Stimulated activated CD8-positive, alpha-beta memory T cell treated with anti-CD3 and anti-CD28 coated beads, Interleukin-15, amount 100 ng/mL, for 4 hours (primary cell): ENCODE data around the gene RAI2.

ENCODE experiments used
- DNase-seq, 2 donors: peaks; one replicate each; pipeline ENCODE4 v3.0.0-alpha.2; 2020; ENCODE audit warnings: low read depth in 2 of 2

Gene RAI2

DNA sequence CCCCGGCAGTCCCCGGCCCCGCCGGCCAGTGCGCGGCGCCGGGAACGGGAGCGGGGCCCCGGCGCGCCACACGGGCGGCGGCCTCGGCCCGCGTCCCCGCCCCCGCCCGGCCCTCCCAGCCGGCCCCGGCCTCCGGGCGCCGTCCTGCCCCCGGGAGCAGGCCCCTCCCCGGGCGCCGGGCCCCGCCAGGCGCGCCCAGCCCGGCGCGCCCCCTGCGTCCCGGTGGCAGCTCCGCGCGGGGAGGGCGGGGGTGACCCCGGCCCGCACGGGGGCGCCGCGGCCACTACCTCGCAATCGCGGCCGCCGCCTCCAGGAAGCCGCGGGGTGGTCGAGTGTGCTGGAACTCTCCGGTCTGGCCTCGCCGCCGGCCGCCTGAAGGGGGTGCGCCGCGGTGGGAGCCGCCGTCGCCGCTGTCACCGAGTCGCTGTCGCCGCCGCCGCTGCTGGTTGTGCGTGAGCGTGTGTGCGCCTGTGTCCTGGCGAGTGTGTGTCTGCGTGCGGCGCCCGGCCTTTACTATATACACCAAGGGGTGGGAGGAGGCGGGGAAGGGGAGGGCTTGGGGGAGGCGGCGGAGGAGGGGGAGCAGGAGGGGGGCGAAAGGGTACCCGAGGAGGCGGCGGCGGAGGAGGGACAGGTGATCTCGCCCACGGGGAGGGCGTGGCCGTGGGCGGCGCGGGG, at the start of gene RAI2:
Gene RAI2 (minus strand): TSS at position 488 of the 678 bp plus-strand sequence. CDS start 59,288 bp downstream, outside the sequence.
- DNase-seq = peak; percentile 8 to 9

DNA sequence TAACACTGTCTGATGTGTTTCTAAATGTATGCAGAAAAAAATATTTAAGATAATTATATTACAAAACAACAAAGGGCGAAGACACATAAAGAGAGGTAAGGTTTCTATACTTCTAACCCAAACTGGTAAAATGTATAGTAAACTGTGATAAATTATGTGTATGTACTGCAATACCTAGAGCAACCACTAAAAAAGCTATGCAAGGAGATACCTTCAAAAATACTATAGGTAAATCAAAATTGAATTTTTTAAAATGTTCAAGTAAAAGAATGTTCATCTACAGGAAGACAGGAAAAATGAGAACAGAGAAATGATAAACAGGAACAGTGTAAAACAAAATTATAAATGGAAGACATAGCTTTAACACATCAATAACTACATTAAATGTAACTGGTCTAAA, 27.3 kb upstream of the RAI2 start:
- DNase-seq = no peak

DNA sequence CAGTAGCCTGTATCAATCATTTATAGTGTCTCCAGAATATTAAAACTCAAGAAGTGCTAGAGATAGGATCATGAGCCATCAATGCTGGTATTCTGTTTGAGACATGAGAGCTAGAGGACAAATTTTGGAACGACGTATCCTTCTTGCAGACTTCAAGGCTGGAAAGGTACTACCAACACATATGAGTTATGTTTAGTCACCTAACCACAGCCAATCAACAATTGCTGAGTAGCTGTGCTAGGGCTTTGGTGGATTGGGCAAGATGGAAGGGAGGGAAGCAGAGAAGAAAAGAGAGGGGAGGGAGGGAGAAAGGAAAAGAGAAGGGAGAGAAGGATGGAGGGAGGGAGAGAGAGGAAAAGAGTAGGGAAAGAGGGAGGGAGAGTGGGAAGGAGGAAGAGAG, 21.6 kb upstream of the RAI2 start:
- DNase-seq = no peak

DNA sequence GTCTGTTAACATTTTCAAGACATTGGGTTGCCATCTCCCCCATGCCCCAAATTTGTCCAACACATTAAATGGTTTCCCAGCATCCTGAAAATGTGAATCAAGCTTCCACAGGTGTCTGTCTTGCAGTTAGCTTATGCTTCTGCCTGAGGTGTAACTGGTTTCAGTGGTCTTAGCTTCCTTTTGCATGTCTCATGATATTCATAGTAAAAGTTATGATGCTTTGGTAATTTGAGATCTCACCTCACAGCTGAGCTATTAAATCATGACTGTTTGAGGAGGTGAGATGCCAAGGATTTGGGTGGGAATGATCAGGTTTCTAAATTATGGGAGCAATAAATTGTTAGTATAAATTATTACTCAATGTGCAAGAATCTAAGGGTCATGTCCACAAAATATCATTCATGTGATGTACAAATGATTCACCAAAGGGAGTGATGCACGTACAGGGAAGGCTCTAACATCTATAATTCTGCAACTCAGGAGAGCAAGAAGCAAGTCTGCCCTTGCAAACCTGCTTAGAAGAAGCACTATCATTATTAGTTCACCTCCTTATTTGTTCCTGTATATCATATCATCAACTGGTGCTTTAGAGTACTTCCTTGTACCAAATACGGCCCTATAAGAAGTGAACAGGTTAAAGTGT, 17.1 kb upstream of the RAI2 start:
- DNase-seq = no peak

DNA sequence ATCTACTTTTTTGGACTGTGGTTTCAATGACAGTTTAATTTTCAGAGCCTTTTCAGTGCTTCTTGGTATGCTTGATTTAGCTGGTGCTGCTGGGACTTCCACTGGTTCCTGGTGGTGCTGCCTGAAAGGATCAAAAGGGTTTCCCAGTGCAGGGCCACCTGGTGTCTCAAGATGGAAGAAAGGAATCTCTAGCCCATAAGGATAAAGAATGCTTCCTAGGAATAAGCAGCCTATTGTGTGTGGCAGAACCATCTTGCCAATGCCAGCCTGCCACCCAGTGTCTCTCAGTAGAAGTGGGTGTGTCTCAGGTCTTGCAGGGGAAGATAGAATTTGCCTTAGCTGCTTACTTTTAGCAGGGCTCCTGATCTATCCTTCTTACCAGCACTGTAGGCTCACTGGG, 15.0 kb upstream of the RAI2 start:
- no peak for DNase-seq

DNA sequence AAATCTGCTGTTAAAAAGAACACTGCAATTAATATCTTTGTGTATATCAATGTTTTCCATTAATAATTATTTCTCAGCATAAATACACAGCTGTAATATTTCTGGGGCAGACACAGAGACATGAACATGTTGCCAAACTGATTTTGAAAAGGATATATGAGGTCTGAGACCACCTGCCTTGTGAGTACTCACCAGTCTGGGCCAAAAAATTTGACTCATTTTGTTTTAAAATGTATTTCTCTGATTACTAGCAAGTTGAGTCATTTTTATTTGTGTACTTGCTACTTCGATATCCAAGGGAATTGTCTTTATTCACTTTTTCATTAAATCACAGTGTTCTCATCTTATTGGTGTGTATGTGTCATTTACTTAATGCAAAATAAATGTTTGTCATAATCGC, 8.5 kb upstream of the RAI2 start:
- DNase-seq = no peak

DNA sequence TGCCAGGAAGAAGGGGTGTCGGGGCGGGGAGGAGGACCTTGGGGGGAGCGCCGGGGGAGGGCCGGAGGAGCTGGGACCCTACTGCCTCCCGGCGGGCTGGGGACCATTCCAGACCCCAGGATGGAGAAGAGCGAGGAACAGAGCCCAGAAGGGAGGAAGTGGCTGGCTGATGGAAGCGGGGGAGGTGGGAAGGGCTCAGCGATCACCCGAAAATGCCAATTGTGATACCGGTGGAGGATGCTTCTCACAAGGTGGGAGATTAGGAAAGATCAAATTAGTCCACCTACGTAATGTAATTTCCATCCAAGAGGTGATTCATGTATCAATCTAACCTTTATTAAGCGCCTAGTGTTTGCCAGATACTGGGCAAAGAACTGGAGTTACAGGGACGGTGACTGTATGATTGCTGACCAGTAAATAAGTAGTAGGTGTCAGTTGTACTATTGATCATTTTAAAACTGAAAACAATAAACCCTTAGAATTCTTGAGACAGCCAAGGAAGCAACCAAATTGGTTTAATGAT, 452 bp upstream of the RAI2 start:
- DNase-seq = no peak

DNA sequence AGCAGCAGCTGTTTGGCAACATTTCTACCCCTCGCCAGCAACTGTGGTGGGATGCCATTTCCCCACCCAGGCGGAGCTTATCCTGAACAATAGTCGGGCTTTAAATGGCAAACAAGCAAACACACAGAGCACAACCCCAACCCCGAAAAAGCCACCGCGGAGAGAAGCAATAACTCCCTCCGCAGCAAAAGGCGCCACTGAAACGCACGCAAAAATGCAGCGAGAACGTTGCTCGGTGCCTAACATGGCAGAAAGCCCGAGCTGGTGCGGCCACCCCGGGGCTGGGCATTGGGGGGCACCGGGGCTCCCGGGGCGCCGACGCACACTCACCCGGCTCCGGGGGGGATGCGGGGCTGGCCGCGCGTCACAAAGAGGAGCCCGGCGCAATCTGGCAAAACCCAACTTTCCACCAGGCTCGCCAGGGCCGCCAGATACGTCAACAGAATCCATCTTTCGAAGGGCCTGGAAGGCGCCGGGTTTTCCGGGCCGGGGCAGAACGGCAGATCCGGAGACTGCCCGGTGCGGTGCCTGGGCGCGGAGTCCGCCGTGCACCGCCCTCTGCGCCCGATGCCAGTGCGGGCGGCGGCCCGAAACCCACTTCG, 818 bp downstream of the RAI2 start:
- DNase-seq = no peak

DNA sequence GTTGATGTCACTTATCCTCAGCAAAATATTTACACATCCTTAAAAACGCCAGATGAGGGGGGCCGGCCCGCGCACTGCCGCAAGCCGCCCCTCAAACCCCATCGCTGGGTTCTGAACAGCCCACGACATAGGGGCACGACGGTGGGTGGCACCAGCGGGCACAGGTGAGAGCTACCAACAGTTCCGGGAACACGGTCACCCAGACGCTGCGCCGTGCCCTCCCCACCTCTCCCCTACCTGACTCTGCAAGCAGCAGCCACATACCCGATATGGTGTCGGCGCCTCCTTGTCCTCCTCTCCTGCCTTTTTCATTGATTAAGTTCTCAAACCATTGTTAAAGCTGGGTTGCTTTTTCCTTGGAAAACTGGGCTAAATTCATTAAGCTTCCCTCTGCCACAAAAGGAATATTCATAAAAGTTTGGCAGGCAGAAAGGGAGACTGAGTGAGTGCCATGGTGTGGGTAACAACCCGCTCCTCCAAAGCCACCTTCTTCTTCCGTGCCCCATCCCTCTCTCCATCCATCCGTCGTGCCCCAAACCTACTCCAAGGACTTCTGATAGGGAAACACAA, 1.4 kb downstream of the RAI2 start:
- DNase-seq = no peak

DNA sequence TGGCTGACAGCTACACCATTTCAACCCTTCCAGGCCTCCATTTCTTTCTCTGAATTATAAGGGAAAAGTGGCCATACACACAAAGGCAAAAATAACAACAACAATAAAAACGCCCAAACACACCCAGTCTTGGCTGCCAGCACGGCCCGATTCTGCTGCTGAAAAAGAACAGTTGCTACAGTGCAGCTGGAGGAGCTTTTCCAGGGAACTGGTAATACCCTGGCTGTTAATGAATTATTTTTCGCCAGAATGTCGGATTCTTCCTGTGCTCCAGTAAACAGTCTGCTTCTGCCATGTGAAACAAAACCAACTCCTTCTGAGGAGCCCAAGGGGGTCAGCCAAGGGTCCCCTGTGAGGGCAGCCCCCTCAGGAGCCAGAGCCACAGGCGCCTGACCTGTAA, 6.6 kb downstream of the RAI2 start:
- DNase-seq = no peak

DNA sequence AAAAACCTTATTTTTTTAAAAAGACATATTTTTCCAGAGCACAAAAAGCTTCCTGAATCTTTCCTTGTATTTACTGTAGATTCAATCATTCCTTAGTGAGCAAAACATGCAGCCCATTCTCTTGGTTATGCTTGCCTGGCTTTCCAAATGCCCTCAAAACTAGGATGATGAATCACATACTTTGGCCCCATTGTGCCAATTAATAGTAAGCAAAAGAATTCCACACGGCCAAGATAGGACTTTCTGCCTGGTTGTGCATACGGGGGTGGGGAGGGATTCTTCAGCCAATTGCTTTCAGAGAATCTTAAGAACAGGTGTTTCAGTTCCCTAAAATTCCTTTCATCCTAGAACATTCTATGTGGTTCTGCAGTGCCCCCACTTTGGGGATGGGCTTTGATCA, 7.0 kb downstream of the RAI2 start:
- no peak for DNase-seq

DNA sequence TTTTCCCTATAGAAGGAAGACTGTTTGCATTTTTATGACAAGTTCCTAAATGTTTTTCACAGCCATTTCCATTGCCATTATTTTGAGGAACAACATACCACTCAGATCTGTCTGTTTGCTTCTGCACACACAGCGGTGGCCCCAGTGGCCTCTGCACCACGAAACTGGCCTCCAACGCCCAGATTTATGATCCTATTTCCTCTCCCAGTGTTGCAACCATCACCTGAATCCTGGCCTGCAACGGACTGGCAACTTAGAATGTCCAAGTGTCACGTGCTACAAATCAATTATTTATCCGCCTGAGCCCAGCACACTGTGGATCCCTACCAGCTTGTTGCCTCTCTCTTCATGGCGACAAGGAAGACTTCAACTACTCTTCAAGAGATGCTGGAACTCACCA, 9.2 kb downstream of the RAI2 start:
- DNase-seq = no peak

DNA sequence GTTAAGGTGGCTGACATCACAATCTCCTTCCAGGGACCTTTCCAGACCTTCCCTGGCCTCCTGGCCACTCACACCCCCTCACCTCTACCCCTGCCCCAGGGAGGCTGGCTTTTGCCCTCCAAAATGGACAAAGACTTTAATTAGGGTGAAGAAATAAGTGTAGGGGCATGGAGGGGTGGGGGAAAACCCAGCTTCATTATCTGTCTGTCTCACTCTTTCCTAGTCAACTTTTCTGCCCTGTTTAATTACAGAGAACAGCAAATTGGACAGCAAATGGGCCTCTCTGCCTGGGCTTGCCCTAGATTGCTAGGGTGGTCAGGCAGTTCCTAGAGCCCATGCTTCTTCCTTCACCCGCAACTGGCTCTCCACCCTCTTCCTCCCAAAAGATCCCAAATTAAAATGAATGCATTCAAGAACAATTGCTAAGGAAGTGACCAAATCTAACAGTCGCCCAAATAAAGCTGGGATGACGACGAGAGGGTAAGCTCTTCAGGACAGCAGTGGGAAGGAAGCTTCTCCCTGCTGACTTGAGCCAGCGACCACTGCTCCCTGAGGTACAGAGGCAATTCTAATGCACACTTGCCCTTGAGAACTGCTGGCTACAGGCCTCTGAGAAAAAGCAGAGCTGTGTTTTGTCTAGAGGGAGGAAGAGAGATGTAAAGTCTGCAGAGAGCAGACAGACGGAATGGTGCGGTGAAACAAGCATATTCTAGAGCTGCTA, 12.4 kb downstream of the RAI2 start:
- DNase-seq = no peak

DNA sequence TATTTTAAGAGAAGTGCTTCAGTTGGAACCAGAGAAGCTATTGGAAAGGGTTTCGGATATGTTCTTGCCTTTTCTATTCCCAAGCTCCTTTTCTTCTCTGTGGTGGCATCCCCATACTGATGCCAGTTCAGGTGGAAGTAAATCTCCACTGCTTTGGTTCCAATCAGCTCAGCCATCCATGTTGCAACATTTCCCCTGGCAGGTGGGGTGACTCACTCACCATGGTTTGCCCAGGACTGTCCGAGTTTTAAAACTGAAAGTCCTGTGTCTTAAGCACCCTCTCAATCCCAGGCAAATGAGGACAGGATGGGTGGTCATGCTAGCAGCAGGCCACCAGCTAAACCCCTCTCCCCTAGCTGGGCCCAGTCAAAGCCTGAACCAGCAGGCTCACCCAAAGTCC, 15.1 kb downstream of the RAI2 start:
- no peak for DNase-seq

DNA sequence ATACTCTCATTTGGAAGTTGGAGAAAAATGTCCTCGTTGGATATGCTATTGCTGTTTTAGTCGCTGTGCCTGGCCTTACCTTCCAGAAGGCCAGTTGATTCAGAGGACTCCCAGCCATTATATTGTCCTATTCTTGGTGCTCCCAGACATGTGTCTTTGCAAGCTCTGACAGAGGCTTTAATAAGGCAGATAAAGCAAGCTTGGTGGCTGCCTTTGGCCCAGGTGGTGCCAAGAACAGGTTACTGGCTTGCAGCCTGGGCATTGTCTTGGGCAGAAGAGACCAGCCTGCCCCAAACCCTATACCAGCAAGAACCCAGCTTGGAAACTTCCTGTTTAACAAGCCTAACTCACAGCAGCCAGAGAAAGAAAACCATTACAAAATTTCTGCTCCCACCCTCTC, 16.9 kb downstream of the RAI2 start:
- no peak for DNase-seq

DNA sequence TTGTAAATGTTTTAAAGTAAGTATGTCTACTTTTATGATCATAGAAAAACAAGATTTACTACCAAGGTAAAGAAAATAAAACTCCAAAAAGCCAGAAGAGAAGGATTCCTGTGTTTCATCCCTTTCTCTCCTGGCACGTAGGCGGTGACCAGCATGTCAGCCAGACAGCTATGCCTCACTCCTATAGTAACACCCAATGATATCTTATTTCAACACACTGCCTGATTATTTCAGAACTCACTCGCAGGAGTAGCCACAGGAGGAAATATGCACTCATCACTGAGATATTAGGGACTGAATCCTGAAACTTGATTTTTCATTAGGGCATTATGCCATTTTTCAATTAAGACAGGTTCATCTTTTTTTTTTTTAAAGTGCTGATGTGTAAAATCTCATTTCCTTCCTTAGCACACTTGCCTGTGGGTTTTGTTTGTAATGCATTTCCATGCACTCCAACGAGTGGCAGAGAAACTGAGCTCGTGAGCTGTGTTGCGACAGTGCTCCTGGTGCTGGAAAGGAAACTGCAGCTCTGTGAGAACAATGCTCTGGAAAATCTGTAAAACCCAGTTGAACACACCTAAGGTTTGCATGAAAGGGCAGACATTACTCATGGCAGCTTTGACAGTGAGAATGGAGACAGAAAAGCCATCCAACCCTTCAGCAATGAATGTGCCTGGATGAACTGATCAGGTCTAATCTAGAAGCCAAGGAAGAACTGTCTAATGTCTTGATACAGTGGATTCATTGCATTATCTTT, 18.2 kb downstream of the RAI2 start:
- no peak for DNase-seq

DNA sequence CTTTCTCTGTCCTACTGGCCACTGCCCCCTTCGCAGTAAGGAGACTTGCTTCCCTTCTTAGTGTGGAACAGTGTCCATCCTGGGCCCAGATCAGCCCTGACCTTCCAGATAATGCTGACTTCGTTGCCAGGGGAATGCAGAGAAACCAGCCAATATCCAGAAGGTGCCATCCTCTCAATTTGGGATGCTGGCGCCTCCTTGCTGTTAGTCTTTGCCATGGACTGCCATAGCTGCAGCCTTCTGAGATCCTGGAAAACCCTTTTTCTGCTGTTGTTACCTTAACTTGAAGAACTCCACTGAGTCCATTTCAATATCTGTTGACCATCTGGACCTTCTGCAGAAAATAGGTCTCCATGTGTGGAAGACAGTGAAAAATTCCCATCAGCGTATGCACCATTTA, 21.8 kb downstream of the RAI2 start:
- DNase-seq = no peak

DNA sequence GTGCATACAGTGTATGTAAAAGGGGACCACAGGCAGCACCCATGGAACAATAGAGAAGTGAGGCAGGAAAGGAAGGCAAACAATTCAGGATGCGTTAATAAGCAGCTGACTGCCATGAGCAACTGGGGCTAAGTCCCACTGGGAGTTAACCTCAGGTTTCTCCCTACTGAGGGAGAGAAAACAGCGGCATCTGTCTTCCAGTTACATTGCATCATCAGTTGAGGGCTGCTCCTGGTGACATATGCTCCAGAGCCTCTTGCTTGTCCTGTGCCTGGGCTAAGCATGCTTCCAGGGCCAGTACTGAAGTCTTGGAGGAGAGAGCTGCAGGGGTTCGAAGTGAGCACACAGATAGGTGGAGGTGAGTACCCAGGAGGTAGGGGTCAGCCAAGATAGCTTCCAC, 24.3 kb downstream of the RAI2 start:
- no peak for DNase-seq

DNA sequence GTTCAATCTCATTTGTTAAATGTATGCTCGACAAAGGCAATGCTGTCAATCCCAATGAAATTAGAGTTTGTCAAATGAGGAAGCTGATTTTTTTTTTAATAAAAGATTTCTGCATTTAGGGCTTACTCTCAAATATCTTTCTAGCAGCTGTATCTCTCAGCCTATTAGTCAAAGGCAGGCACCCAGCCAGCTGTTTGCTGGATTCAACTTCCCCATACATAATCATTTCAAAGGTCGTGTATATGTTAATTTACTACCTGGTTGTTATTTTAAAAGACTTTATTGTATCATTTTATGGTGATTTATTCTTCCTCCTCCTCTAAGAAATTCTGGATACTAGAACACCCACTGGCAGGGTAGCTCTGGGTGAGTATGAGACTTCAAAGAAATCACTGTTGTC, 27.1 kb downstream of the RAI2 start:
- no peak for DNase-seq

DNA sequence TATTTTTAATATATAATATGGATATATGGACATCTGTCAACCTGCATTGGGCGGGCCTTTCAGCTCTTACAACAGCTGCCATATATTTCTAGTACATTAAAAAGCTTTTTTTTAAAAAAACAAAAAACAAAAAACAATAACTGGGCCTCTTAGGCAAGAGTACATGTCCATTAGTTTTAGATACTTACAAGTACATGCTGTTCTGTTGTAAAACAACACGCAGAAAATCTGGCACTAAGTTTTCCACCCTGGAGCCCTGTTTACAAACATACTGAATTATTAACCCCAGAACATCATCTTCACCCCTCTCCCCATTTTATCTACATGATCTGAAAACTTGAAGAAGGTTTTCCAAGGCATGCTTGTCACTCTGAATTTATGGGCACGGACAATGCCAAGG, 29.8 kb downstream of the RAI2 start:
- no peak for DNase-seq

DNA sequence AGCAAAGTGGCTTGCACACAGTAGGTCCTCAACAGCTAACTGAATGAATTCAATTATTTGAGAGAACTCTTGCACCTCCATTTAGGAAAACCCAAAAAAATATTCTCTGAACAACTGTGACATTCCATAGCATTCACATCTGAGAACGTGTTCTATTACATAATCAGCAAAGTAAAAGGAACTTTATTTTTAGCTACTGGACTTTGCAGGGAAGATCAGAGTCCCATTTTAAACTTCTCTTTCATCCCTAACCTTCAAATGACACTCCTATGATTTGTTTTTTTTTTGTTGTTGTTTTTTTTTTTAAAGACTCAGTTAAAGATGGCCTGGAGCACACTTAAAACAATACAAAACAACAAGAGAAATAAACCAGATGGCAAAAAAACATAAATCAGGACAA, 30.9 kb downstream of the RAI2 start:
- DNase-seq = no peak

DNA sequence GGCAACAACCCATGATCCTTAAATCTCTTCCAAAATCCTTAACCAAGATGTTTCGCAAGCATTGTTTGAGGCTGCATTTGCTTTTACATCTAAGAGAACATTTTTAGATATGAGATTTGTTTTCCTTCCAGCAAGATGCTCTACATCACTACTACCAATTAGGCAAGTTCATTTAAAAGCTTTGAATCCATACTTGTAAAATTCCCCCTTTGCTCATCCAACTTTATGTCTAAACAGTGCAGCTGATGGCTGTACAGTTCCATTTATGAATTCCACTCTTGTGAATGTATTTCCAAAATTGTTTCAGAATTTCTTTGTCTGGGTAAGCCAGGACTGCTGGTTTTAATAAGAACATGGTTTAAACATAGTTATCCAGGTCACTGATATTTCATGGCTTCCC, 31.5 kb downstream of the RAI2 start:
- no peak for DNase-seq
